GM21786 (cell line): ENCODE results near the gene FCN2.

Experiments used
- ATAC-seq: cut with Tn5 transposase; IDR thresholded peaks from one replicate; pipeline ENCODE4 v1.9.1; 2021; ENCODE audit not compliant: unreplicated experiment

Gene FCN2

GRCh38 chr9:134868751-134869553, 11.7 kb upstream of the FCN2 start:
- no peak for ATAC-seq

GRCh38 chr9:134869554-134870300, 10.9 kb upstream of the FCN2 start:
- no peak for ATAC-seq

- ATAC-seq, result no peak
Observed at GRCh38 chr9:134870301-134870694, 10.3 kb upstream of the FCN2 start.

- ATAC-seq, result no peak
Observed at GRCh38 chr9:134870746-134871662, 9.6 kb upstream of the FCN2 start.

DNA sequence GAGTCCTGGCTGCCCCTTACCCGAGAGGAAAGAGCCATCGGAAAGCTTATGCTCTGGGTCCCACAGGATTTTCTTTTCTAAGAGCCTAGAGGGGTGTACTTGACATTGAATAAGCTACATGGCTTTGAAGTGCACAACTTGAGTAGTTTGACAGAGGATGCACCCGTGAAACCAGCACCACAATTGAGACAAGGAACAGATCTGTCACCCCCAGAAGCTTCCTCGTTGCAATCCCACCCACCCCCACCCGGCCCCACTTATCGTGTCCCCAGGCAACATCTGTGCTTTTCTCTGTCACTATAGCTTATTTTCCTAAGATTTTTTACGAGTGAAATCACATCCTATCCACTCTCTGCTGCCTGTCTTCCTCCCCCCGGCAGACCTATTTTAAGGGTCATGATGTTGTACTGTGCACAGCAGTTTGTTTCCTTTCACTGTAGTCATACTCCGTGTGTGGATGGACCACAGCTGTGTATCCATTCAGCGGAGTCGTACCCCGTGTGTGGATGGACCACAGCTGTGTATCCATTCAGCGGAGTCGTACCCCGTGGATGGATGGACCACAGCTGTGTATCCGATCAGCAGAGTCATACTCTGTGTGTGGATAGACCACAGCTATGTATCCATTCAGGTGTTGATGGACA, 8.8 kb upstream of the FCN2 start:
- ATAC-seq, result no peak

GRCh38 chr9:134872482-134873231, 8.0 kb upstream of the FCN2 start:
- ATAC-seq, result no peak

GRCh38 chr9:134875371-134875770, 5.2 kb upstream of the FCN2 start:
- ATAC-seq, result no peak

DNA sequence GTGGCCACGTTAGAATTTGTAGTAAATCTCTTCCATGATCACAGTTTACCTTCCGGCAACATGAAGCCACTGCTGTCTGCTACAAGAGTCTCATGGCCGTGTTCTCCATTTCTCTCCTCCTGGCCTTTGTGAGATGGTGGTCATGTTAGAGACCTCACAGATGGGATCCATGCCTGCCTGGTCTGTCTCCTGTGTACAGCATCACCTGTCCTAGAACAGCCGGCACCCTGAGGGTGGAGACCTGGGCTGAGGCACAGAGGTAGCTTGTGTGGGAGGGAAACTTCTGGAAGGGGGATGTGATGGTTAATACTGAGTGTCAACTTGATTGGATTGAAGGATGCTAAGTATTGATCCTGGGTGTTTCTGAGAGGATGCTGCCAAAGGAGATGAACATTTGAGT, 3.1 kb upstream of the FCN2 start:
- no peak for ATAC-seq

DNA sequence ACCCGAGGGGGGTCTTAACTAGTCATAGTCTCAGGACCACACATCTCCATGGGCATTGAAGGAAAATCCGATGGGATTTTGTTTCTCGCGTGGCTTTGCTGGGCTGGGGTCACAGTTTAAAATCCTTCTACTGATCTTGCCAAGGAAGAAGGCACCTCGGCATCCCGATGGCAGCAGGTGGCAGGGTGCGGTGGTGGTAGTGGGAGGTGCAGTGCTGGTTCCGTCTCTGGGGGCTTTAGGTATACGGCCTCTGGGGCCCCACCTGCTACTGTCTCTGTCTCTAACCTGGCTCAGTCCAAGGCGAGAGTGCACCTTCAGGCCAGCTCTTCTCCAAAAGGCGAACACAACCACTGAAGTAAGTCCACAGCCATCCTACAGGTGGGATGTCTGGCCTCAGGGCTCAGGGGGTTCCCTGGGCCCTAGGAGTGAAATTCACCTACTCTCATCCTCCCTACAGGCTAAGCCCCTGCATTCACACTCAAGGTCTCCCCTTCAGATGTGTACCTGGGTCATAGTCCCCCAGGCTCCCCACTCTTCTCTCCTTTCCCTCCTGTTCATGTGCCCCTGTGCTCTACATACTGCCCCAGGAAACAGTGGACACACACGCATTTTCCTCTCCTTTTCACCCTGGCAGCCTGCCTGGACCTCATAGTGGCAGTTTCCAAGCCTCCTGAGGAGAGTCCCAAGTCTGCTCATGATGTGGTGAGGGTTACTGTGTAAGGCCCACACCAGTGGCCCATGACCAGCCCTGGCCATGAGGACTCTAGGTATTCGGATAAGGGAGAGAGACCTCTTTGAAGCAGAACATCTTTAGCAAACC, 736 bp upstream of the FCN2 start:
- ATAC-seq, result no peak

GRCh38 chr9:134881313-134881670, 682 bp downstream of the FCN2 start:
- no peak for ATAC-seq

DNA sequence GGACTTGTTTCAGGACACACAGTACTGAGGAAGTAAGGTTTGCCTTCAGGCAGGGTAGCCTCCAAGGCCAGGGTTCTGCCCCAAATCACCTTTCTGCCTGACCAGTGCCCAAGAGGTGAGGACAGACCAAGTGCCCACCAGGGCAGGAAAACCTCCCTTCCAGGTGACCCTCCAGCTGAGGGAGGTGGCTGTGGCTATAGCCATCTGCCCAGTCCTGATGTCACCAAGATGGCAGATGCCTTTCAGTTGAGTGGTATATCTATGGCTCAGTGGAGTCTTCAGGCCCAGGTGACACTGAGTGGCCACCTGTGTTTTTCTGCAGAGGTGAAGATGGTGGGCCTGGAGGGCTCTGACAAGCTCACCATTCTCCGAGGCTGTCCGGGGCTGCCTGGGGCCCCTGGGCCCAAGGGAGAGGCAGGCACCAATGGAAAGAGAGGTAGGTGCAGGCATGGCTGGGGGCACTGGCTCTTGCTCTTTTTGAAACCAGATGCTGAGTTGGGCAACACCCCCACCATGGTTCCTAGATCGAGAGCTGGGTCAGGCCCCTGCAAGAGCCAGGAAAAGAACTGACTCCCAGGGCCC, 1.7 kb downstream of the FCN2 start:
- no peak for ATAC-seq

GRCh38 chr9:134883040-134883782, 2.6 kb downstream of the FCN2 start:
- ATAC-seq, result no peak

GRCh38 chr9:134884492-134884891, 3.9 kb downstream of the FCN2 start:
- ATAC-seq, result no peak

- no peak for ATAC-seq
Observed at GRCh38 chr9:134885001-134885678, 4.5 kb downstream of the FCN2 start.

GRCh38 chr9:134885679-134886412, 5.2 kb downstream of the FCN2 start:
- no peak for ATAC-seq

DNA sequence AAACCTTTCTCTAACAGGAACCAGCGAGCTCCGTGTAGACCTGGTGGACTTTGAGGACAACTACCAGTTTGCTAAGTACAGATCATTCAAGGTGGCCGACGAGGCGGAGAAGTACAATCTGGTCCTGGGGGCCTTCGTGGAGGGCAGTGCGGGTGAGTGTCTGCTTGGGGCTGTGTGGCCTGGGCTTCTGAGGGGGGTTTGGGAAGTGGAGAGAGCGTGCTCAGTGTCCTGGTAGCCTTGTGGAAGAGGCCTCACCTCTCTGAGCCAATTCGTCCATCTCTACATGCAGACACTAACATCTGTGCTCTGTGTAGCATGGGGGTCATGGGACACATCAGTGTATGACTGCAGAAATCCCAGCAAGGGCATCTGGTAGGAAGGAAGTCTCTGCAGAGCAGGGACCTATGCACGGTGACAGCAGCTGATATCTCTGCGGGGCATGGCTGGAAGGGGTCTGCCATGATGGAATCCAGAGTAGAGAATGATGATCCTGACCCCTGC, 5.9 kb downstream of the FCN2 start:
- ATAC-seq, result no peak

- no peak for ATAC-seq
Observed at GRCh38 chr9:134887219-134887618, 6.6 kb downstream of the FCN2 start.
